ENCODE measurements around the gene HSF2.
"Not testable (repeated sequence)": the region's sequence is repeated elsewhere in the genome, so short reads cannot be mapped to it uniquely, and the experiment has no call there.

Gene HSF2

DNA sequence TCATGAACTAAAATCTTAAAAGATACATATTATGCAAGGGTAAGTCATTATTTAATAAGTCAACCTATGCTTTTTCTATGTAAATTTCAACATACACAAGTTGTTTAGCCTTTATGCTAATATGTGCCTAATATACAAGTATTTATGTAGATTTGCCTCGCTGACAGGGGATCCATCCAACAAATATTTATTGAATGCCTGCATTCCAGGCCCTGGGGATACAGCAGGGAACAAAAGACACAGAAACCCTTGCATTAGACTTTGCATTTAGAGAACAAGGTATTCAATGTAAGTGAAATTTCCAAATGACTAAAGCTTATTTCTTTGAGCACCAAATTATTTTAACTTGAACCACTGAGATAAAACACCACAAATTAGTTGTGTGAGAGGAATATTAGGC, 53.1 kb downstream of the HSF2 start:
- no peak for DNase-seq (ENCODE audit: low read depth in 1 of 2, low spot score in 1 of 2)

DNA sequence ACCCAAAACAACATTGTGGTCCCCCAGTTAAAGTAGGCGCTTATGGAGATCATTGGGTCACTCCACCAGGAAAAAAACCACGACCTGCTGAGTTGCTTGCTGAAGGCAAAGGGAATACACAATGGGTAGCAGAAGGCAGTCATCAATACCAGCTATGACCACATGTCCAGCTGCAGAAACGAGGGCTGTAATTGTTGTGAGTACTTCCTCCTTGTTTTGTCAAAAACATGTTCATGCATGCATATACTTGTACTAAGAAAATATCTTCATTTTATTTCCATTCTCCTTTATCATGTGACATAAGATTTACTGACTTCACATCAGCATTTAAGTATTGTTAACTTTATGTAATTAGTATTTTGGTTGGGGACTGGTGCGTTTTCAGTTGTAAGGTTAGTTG, 55.2 kb downstream of the HSF2 start:
- no peak for DNase-seq (ENCODE audit: low read depth in 1 of 2, low spot score in 1 of 2)

GRCh38 chr6:122455116-122455515, 55.7 kb downstream of the HSF2 start:
- DNase-seq (ENCODE audit: low read depth in 1 of 2, low spot score in 1 of 2) = not testable (repeated sequence)

- DNase-seq (ENCODE audit: low read depth in 1 of 2, low spot score in 1 of 2) = no peak
Observed at GRCh38 chr6:122458087-122458486, 58.6 kb downstream of the HSF2 start.

DNA sequence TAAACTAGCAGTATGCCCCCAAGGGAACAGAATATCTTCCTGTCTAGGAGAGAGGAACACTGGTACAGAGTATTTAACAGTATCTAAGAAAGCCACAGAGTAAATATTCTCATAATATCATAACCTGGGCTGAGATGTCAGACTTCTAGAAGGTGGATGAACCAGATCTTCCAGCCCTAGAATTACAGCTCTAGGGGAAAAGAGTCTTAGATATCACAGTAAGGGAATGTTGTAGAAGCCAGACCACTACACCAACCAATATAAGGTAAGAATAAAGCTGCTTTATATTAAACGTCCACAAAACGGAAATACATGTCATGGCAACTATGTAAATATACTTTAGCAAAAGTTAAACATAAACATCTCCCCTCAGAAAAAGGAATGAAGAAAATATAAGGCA, 59.8 kb downstream of the HSF2 start:
- DNase-seq (ENCODE audit: low read depth in 1 of 2, low spot score in 1 of 2) = no peak

DNA sequence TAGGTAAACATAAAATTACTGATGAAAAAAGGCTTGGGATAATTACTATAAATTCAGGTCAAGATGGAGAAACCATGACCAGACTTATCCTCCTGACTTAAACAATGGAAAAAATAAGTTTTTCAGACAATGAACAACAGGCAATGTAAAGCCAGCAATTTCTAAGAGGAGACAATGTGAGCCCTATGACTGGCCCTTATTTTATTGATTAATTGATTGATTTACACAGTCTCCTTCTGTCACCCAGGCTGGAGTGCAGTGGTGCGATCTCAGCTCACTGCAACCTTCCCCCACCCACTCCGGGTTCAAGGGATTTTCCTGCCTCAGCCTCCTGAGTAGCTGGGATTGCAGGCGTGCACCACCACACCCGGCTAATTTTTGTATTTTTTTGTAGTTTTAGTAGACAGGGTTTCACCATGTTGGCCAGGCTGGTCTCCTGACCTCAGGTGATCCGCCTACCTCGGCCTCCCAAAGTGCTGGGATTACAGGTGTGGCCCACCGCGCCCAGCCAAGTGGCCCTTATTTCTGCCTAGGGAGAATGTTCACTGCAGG, 60.5 kb downstream of the HSF2 start:
- DNase-seq (ENCODE audit: low read depth in 1 of 2, low spot score in 1 of 2) = not testable (repeated sequence)

GRCh38 chr6:122461885-122462284, 62.4 kb downstream of the HSF2 start:
- DNase-seq (ENCODE audit: low read depth in 1 of 2, low spot score in 1 of 2) = no peak

GRCh38 chr6:122471107-122472021, 71.9 kb downstream of the HSF2 start, which contains the start of gene SERINC1:
SERINC1 (minus strand) TSS chr6:122471807; CDS start chr6:122471737, 70 bp downstream.
- peak; percentile 81 to 88 for DNase-seq (ENCODE audit: low read depth in 1 of 2, low spot score in 1 of 2)

DNA sequence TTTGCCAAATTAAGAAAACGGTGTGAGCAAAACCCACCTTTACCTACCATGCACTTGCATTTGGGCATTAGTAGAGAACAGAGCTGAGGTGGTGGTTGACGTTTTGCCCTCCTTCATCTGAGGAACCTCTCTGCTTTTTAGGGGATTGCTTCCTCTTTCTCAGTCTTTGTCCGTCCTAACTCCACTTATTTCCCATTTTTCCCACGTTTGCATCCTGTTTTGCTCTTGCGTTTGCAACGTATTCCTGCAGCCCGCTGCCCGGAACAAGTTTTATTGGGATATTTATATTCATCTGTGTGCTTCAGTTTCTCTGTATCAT, 72.5 kb downstream of the HSF2 start:
- DNase-seq (ENCODE audit: low read depth in 1 of 2, low spot score in 1 of 2) = no peak

- no peak for DNase-seq (ENCODE audit: low read depth in 1 of 2, low spot score in 1 of 2)
Observed at GRCh38 chr6:122476131-122476530, 76.7 kb downstream of the HSF2 start.

DNA sequence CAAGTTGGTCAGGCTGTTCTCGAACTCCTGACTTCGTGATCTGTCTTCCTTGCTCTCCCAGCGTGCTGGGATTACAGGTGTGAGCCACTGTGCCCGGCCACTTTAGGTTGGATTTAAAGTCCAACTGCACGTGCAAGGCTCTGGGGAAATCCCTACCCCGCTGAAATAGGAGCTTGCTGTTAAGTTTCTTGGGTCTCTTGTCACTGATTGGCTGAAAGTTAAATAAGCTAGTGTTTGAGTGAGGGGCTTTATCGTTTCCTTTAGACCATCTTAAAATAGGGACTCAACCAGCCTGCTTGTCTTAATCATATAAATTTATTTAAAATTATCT, 83.3 kb downstream of the HSF2 start:
- no peak for DNase-seq (ENCODE audit: low read depth in 1 of 2, low spot score in 1 of 2)
